B cell (primary cell): ENCODE results near the gene SPATA7.

Experiments used
- EZH2 ChIP-seq: IDR thresholded peaks from 2 replicates; pipeline ENCODE4 v1.6.1; 2012; ENCODE audit warnings: borderline replicate concordance, low read depth, mild to moderate bottlenecking, moderate library complexity, low read length; ENCODE audit not compliant: insufficient read depth, poor library complexity, severe bottlenecking
- TF ChIP-seq, protein P1 (sequence below): fragments of 200-600 bp; IDR thresholded peaks from one replicate; pipeline ENCODE4 v1.8.0; 2022; ENCODE audit warnings: antibody characterized with exemption, mild to moderate bottlenecking

GRCh38 chr14:88359500-88359899, 26.0 kb upstream of the SPATA7 start:
- TF ChIP-seq, protein P1, sequence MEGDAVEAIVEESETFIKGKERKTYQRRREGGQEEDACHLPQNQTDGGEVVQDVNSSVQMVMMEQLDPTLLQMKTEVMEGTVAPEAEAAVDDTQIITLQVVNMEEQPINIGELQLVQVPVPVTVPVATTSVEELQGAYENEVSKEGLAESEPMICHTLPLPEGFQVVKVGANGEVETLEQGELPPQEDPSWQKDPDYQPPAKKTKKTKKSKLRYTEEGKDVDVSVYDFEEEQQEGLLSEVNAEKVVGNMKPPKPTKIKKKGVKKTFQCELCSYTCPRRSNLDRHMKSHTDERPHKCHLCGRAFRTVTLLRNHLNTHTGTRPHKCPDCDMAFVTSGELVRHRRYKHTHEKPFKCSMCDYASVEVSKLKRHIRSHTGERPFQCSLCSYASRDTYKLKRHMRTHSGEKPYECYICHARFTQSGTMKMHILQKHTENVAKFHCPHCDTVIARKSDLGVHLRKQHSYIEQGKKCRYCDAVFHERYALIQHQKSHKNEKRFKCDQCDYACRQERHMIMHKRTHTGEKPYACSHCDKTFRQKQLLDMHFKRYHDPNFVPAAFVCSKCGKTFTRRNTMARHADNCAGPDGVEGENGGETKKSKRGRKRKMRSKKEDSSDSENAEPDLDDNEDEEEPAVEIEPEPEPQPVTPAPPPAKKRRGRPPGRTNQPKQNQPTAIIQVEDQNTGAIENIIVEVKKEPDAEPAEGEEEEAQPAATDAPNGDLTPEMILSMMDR, result no peak
- no peak for TF ChIP-seq EZH2
